GM12878 (cell line): ENCODE measurements around the gene MRPL33. TPM values are rescaled to one million over a fixed set of nuclear protein-coding genes. Genes with fewer than 3 reads are reported as not detected.

ENCODE experiments used
- ATAC-seq: fragments of 200-7000 bp; cut with Tn5 transposase; 3 replicates; pipeline ENCODE4 v1.9.1; 2020; ENCODE audit warnings: mild to moderate bottlenecking, moderate library complexity
- BruUV-seq: library from RNA; stranded (reverse); fragments of 400-500 nt; replicated peaks from 2 replicates; lab custom pipeline; 2021; lab: Mats Ljungman, UMichigan
- CTCF ChIA-PET: fragments of 300-600 bp; sonication (Branson Sonifier 250); formaldehyde crosslinking; extraction: SDS; loops from one replicate; lab custom pipeline; 2021; ENCODE audit warnings: inconsistent platforms; lab: Yijun Ruan, JAX
- POLR2A ChIA-PET: fragments of 350-600 bp; formaldehyde crosslinking; extraction: SDS; loops from one replicate; lab custom pipeline; 2021; ENCODE audit warnings: inconsistent platforms; lab: Charles Lee
- RAD21 ChIA-PET: fragments of 300-600 bp; sonication (Branson Sonifier 250); formaldehyde crosslinking; loops from one replicate; lab custom pipeline; 2023; ENCODE audit warnings: antibody characterized with exemption; ENCODE audit not compliant: unreplicated experiment; lab: Charles Lee
- SMC1A ChIA-PET: fragments of 300-600 bp; sonication (Branson Sonifier 250); formaldehyde crosslinking; loops from one replicate; lab custom pipeline; 2023; ENCODE audit not compliant: unreplicated experiment, uncharacterized antibody; lab: Charles Lee
- DNase-seq: peaks from one replicate; pipeline ENCODE4 v3.0.0-alpha.2; 2011; ENCODE audit warnings: low read depth, low spot score
- FAIRE-seq: peaks from 3 replicates; lab custom pipeline; 2011; peaks lifted over from hg19 to GRCh38; lab: Jason Lieb, UNC
- H2AFZ ChIP-seq: 2 replicates; pipeline ENCODE4 v1.6.0; 2011; ENCODE audit warnings: low read depth, low read length, control low read depth; ENCODE audit not compliant: control insufficient read depth
- H3K27ac ChIP-seq: 2 replicates; pipeline ENCODE4 v1.5.1; 2011; ENCODE audit warnings: control low read depth; ENCODE audit not compliant: control insufficient read depth, insufficient read depth
- H3K27me3 ChIP-seq, 2 experiments: replicated peaks in 1 of 2; 2 replicates each; pipeline versions ENCODE4 v1.6.0 to v1.6.1; 2011; ENCODE audit warnings: low read length in 1 of 2; ENCODE audit not compliant: control insufficient read depth in 2 of 2, insufficient read depth in 2 of 2
- H3K36me3 ChIP-seq, 2 experiments: 2 replicates each; pipeline ENCODE4 v1.5.1; 2011; ENCODE audit warnings: low read length in 1 of 2; ENCODE audit not compliant: control insufficient read depth in 2 of 2, insufficient read depth in 2 of 2
- H3K4me1 ChIP-seq: 2 replicates; pipeline ENCODE4 v1.6.1; 2011; ENCODE audit warnings: mild to moderate bottlenecking, low read length, moderate library complexity, mixed read lengths; ENCODE audit not compliant: control insufficient read depth, insufficient read depth
- H3K4me2 ChIP-seq: 2 replicates; pipeline ENCODE4 v1.6.0; 2011; ENCODE audit warnings: control low read depth; ENCODE audit not compliant: control insufficient read depth, insufficient read depth
- H3K4me3 ChIP-seq: fragments of 200-600 bp; sonication (generic); 2 replicates; pipeline ENCODE4 v1.5.1; 2016
- H3K79me2 ChIP-seq: 2 replicates; pipeline ENCODE4 v1.6.0; 2011; ENCODE audit warnings: low read length; ENCODE audit not compliant: control insufficient read depth, insufficient read depth
- H3K9ac ChIP-seq: 2 replicates; pipeline ENCODE4 v1.8.0; 2011; ENCODE audit warnings: low read length, control low read depth, mixed read lengths; ENCODE audit not compliant: control insufficient read depth, insufficient read depth
- H3K9me3 ChIP-seq: replicated peaks from 3 replicates; pipeline ENCODE4 v1.5.1; 2011; ENCODE audit warnings: mild to moderate bottlenecking, low read length; ENCODE audit not compliant: control insufficient read depth, insufficient read depth
- H4K20me1 ChIP-seq: 2 replicates; pipeline ENCODE4 v1.6.0; 2011; ENCODE audit not compliant: control insufficient read depth, insufficient read depth
- BACH1 ChIP-seq: fragments of 450-650 bp; IDR thresholded peaks from 2 replicates; pipeline ENCODE4 v1.6.1; 2017; ENCODE audit warnings: mild to moderate bottlenecking, borderline replicate concordance
- BRCA1 ChIP-seq: IDR thresholded peaks from 2 replicates; pipeline ENCODE4 v1.6.1; 2011; ENCODE audit warnings: low read depth, low read length, improper control_type of control experiment
- CHD1 ChIP-seq: IDR thresholded peaks from 2 replicates; pipeline ENCODE4 v1.6.1; 2012; ENCODE audit warnings: low read depth, low read length, improper control_type of control experiment
- CHD4 ChIP-seq: fragments of 200-600 bp; sonication (generic); IDR thresholded peaks from 2 replicates; pipeline ENCODE4 v1.6.1; 2016; ENCODE audit warnings: mild to moderate bottlenecking
- EED ChIP-seq: sonication (generic); IDR thresholded peaks from 2 replicates; pipeline ENCODE4 v1.6.1; 2016; ENCODE audit warnings: antibody characterized with exemption, low read depth
- GABPA ChIP-seq: IDR thresholded peaks from 2 replicates; pipeline ENCODE4 v1.6.1; 2014; ENCODE audit warnings: antibody characterized with exemption, low read depth, mild to moderate bottlenecking, inconsistent platforms
- MEF2A ChIP-seq: IDR thresholded peaks from 2 replicates; pipeline ENCODE4 v1.6.1; 2011; ENCODE audit warnings: low read depth, mild to moderate bottlenecking, low read length, moderate library complexity; ENCODE audit not compliant: insufficient read depth
- MXI1 ChIP-seq: fragments of 150-350 bp; IDR thresholded peaks from 2 replicates; pipeline ENCODE4 v1.6.1; 2011; ENCODE audit warnings: low read depth, mild to moderate bottlenecking, inconsistent platforms, low read length, improper control_type of control experiment
- NR2C1 ChIP-seq: fragments of 450-650 bp; IDR thresholded peaks from 2 replicates; pipeline ENCODE4 v1.6.1; 2017; ENCODE audit warnings: antibody characterized with exemption, mild to moderate bottlenecking, moderate library complexity
- POLR2AphosphoS5 ChIP-seq: IDR thresholded peaks from 2 replicates; pipeline ENCODE4 v1.6.1; 2011; ENCODE audit warnings: mild to moderate bottlenecking, low read length, inconsistent platforms
- SMARCA5 ChIP-seq: fragments of 450-650 bp; IDR thresholded peaks from 2 replicates; pipeline ENCODE4 v1.6.1; 2017; ENCODE audit warnings: mild to moderate bottlenecking
- SREBF2 ChIP-seq: IDR thresholded peaks from 2 replicates; pipeline ENCODE4 v1.6.1; 2012; ENCODE audit warnings: mild to moderate bottlenecking, low read length
- SRF ChIP-seq, 2 experiments: IDR thresholded peaks; 2 replicates each; pipeline ENCODE4 v1.6.1; 2011; ENCODE audit warnings: low read depth in 2 of 2, low read length in 2 of 2, mild to moderate bottlenecking in 1 of 2, moderate library complexity in 1 of 2
- WGBS: methylation state at CpG from one replicate; pipeline ENCODE4 v1.1.6; 2016; ENCODE audit warnings: low lambda C conversion rate; ENCODE audit not compliant: insufficient replicate concordance, insufficient coverage; ENCODE audit errors: missing lambda C conversion rate; 5-methylcytosine and 5-hydroxymethylcytosine counted together
- in situ Hi-C: fragments of 300-500 bp; cut with MboI; formaldehyde crosslinking; loops from 9 replicates; pipeline ENCODE4 v1.14.3; 2018; ENCODE audit warnings: mixed read lengths
- intact Hi-C: fragments of 100-400 bp; cut with micrococcal nuclease; formaldehyde crosslinking; loops from one replicate; pipeline ENCODE4 v1.14.2; 2022; ENCODE audit not compliant: unreplicated experiment
- polyA plus RNA-seq, 11 experiments: library from polyadenylated mRNA; depleted of rRNA in 4 of 11; unstranded in 6 of 11; stranded (reverse) in 5 of 11; fragments of >200 nt; fragmentation: Nextera tagmentation in 4 of 11; fragmentation: Illumina TruSeq in 1 of 11; extraction: Ambion mirVana in 4 of 11; extraction: Trizol in 1 of 11; gene quantifications; 1 replicate in 1 of 11; 2 replicates in 10 of 11; pipeline versions ENCODE4 v1.2.1 to v1.2.3, GENCODE V29; 2011 to 2016; ENCODE audit warnings: inconsistent platforms in 2 of 11, missing spikeins in 2 of 11, low read depth in 1 of 11
- total RNA-seq, 4 experiments: library from RNA; depleted of rRNA in 3 of 4; stranded (reverse); fragments of >200 nt in 3 of 4; fragmentation: Illumina TruSeq in 1 of 4; extraction: Trizol in 1 of 4; gene quantifications; 2 replicates each; pipeline versions ENCODE4 v1.2.1 to v1.2.3, GENCODE V29; 2013 to 2021
- TF ChIP-seq, protein P1 (sequence below): fragments of 450-650 bp; IDR thresholded peaks from 2 replicates; pipeline ENCODE4 v1.6.1; 2016; ENCODE audit warnings: mild to moderate bottlenecking
- TF ChIP-seq, protein P2 (sequence below): fragments of 450-650 bp; IDR thresholded peaks from 2 replicates; pipeline ENCODE4 v1.6.1; 2016; ENCODE audit warnings: mild to moderate bottlenecking
- TF ChIP-seq, protein P3 (sequence below): IDR thresholded peaks from 2 replicates; pipeline ENCODE4 v1.6.1; 2012; ENCODE audit warnings: low read depth, low read length, improper control_type of control experiment

MRPL33 gene
- total and polyA plus RNA-seq, 10 of the 15 experiments (the other 5 are each of a cell fraction or from before 2014, with no cell fraction given): 50.1 to 318 (median 160) TPM

DNA sequence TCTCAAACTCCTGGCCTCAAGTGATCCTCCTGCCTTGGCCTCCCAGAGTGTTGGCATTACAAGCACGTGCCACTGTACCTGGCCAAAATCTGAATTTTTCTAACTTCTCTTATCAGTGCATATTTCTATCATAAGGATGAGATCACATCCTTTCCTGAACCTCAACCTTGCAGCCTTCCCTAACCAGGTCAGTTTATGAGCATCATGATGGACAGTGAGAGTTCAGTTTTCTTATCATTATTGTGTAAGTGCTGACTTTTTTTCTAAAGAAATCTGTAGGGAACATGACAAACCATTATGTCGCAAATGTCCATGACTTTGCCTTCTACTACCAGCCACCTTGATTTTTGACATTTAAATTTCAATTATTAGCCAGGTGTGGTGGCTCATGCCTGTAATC lies 31.5 kb downstream of the MRPL33 start:
- no peaks in the 10 kb centered on the region for H3K4me1 ChIP-seq
- no peak overlapping the region for H3K4me3 ChIP-seq
- no peaks in the 10 kb centered on the region for H3K27me3 ChIP-seq
- CTCF ChIA-PET: no interaction called here
- RAD21 ChIA-PET: no interaction called here
- no peak overlapping the region for H3K4me2 ChIP-seq
- H4K20me1 ChIP-seq: no peaks in the 10 kb centered on the region
- DNase-seq: no peak
- no peak overlapping the region for H3K9ac ChIP-seq
- TF ChIP-seq, protein P1, sequence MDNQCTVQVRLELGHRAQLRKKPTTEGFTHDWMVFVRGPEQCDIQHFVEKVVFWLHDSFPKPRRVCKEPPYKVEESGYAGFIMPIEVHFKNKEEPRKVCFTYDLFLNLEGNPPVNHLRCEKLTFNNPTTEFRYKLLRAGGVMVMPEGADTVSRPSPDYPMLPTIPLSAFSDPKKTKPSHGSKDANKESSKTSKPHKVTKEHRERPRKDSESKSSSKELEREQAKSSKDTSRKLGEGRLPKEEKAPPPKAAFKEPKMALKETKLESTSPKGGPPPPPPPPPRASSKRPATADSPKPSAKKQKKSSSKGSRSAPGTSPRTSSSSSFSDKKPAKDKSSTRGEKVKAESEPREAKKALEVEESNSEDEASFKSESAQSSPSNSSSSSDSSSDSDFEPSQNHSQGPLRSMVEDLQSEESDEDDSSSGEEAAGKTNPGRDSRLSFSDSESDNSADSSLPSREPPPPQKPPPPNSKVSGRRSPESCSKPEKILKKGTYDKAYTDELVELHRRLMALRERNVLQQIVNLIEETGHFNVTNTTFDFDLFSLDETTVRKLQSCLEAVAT: no peak
- TF ChIP-seq NR2C1 (no peak), MEF2A (no peak), BACH1 (no peak), GABPA (no peak), SMARCA5 (no peak), SREBF2 (no peak), CHD1 (no peak), EED (no peak), POLR2AphosphoS5 (no peak), CHD4 (no peak), BRCA1 (no peak), MXI1 (no peak), SRF (IDR thresholded peaks at IDR 0.05; ENCODE audit: low read depth in 2 of 2, low read length in 2 of 2) (no peak)
- TF ChIP-seq, protein P2, sequence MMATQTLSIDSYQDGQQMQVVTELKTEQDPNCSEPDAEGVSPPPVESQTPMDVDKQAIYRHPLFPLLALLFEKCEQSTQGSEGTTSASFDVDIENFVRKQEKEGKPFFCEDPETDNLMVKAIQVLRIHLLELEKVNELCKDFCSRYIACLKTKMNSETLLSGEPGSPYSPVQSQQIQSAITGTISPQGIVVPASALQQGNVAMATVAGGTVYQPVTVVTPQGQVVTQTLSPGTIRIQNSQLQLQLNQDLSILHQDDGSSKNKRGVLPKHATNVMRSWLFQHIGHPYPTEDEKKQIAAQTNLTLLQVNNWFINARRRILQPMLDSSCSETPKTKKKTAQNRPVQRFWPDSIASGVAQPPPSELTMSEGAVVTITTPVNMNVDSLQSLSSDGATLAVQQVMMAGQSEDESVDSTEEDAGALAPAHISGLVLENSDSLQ: no peak
- TF ChIP-seq, protein P3, sequence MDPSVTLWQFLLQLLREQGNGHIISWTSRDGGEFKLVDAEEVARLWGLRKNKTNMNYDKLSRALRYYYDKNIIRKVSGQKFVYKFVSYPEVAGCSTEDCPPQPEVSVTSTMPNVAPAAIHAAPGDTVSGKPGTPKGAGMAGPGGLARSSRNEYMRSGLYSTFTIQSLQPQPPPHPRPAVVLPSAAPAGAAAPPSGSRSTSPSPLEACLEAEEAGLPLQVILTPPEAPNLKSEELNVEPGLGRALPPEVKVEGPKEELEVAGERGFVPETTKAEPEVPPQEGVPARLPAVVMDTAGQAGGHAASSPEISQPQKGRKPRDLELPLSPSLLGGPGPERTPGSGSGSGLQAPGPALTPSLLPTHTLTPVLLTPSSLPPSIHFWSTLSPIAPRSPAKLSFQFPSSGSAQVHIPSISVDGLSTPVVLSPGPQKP: no peak
- TF ChIP-seq, all 136 proteins: peak for 0
- H3K27ac ChIP-seq: no peak overlapping the region
- in situ Hi-C loops (no loop called here), intact Hi-C loops (no loop called here)
- no peak for ATAC-seq
- H3K36me3 ChIP-seq: no peaks in the 10 kb centered on the region
- H3K79me2 ChIP-seq: no peaks in the 10 kb centered on the region
- WGBS: 60% methylated on average over 2 of the region's 2 CpGs
- ChIA-PET SMC1A (no interaction called here), POLR2A (no interaction called here)
- H2AFZ ChIP-seq: no peak overlapping the region
- BruUV-seq: no TSS peak
- no peaks in the 10 kb centered on the region for H3K9me3 ChIP-seq
- no peak for FAIRE-seq
